Liver (tissue), 3 donors: ENCODE results near the gene PDCD2L.

Experiments
- EGR1 ChIP-seq, 2 donors: IDR thresholded peaks; 2 replicates each; pipeline ENCODE4 v1.6.1; 2016 to 2018; ENCODE audit warnings: antibody characterized with exemption in 2 of 2, low read depth in 2 of 2
- GABPA ChIP-seq, 2 donors: IDR thresholded peaks in 1 of 2; conservative IDR thresholded peaks in 1 of 2; 2 replicates each; pipeline ENCODE4 v1.6.1; 2016; ENCODE audit warnings: antibody characterized with exemption in 2 of 2, mild to moderate bottlenecking in 1 of 2, moderate library complexity in 1 of 2
- HNF4A ChIP-seq, 2 donors: conservative IDR thresholded peaks; 2 replicates each; pipeline ENCODE4 v1.6.1; 2016; ENCODE audit warnings: antibody characterized with exemption in 2 of 2, mild to moderate bottlenecking in 2 of 2
- JUND ChIP-seq, 2 donors: IDR thresholded peaks; 2 replicates each; pipeline ENCODE4 v1.6.1; 2016; ENCODE audit warnings: antibody characterized with exemption in 2 of 2
- RAD21 ChIP-seq, 2 donors: IDR thresholded peaks; 2 replicates each; pipeline ENCODE4 v1.6.1; 2016; ENCODE audit warnings: antibody characterized with exemption in 2 of 2, mild to moderate bottlenecking in 2 of 2
- RXRA ChIP-seq, 2 donors: IDR thresholded peaks; 2 replicates each; pipeline ENCODE4 v1.6.1; 2017 to 2018; ENCODE audit warnings: antibody characterized with exemption in 2 of 2, mild to moderate bottlenecking in 1 of 2
- SP1 ChIP-seq: IDR thresholded peaks from 2 replicates; pipeline ENCODE4 v1.6.1; 2018; ENCODE audit warnings: antibody characterized with exemption, mild to moderate bottlenecking
- TAF1 ChIP-seq: conservative IDR thresholded peaks from 2 replicates; pipeline ENCODE4 v1.6.1; 2016; ENCODE audit warnings: antibody characterized with exemption, mild to moderate bottlenecking
- YY1 ChIP-seq: IDR thresholded peaks from 2 replicates; pipeline ENCODE4 v1.6.1; 2016; ENCODE audit warnings: antibody characterized with exemption, mild to moderate bottlenecking
- TF ChIP-seq, protein P1 (sequence below): fragments of 150-350 bp; IDR thresholded peaks from 2 replicates; pipeline ENCODE4 v1.5.1; 2017; ENCODE audit warnings: improper control_type of control experiment, low read depth, low read length; ENCODE audit not compliant: missing input control
- TF ChIP-seq, protein P2 (sequence below): IDR thresholded peaks from 2 replicates; pipeline ENCODE4 v1.6.1; 2016; ENCODE audit warnings: antibody characterized with exemption
- TF ChIP-seq, protein P3 (sequence below): IDR thresholded peaks from 2 replicates; pipeline ENCODE4 v1.6.1; 2016; ENCODE audit warnings: antibody characterized with exemption, mild to moderate bottlenecking
- TF ChIP-seq, protein P4 (sequence below): IDR thresholded peaks from 2 replicates; pipeline ENCODE4 v1.6.1; 2016; ENCODE audit warnings: antibody characterized with exemption
- TF ChIP-seq, protein P5 (sequence below): IDR thresholded peaks from 2 replicates; pipeline ENCODE4 v1.6.1; 2016; ENCODE audit warnings: antibody characterized with exemption
- donor health status: healthy.
- donor health status: healthy.

DNA sequence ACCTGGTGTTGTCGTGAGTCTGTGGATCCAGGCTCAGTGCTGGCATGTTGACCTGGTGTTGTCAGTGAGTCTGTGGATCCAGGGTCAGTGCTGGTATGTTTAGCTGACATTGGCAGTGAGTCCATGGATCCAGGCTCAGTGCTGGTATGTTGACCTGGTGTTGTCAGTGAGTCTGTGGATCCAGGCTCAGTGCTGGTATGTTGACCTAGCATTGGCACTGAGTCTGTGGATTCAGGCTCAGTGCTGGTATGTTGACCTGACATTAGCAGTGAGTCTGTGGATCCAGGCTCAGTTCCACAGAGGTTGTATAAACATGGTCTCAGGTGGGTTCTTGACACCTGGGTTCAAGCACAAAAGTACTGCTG, 16.8 kb upstream of the PDCD2L start:
- no peak for TF ChIP-seq YY1
- TF ChIP-seq, protein P1, sequence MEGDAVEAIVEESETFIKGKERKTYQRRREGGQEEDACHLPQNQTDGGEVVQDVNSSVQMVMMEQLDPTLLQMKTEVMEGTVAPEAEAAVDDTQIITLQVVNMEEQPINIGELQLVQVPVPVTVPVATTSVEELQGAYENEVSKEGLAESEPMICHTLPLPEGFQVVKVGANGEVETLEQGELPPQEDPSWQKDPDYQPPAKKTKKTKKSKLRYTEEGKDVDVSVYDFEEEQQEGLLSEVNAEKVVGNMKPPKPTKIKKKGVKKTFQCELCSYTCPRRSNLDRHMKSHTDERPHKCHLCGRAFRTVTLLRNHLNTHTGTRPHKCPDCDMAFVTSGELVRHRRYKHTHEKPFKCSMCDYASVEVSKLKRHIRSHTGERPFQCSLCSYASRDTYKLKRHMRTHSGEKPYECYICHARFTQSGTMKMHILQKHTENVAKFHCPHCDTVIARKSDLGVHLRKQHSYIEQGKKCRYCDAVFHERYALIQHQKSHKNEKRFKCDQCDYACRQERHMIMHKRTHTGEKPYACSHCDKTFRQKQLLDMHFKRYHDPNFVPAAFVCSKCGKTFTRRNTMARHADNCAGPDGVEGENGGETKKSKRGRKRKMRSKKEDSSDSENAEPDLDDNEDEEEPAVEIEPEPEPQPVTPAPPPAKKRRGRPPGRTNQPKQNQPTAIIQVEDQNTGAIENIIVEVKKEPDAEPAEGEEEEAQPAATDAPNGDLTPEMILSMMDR = no peak
- TF ChIP-seq SP1 = no peak
- TF ChIP-seq, protein P2, sequence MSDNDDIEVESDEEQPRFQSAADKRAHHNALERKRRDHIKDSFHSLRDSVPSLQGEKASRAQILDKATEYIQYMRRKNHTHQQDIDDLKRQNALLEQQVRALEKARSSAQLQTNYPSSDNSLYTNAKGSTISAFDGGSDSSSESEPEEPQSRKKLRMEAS = no peak
- TF ChIP-seq RXRA (IDR thresholded peaks at IDR 0.05) = no peak
- no peak for TF ChIP-seq EGR1 (IDR thresholded peaks at IDR 0.05; ENCODE audit: low read depth in 2 of 2)
- TF ChIP-seq HNF4A (conservative IDR thresholded peaks at IDR 0.05) = no peak
- TF ChIP-seq, protein P3, sequence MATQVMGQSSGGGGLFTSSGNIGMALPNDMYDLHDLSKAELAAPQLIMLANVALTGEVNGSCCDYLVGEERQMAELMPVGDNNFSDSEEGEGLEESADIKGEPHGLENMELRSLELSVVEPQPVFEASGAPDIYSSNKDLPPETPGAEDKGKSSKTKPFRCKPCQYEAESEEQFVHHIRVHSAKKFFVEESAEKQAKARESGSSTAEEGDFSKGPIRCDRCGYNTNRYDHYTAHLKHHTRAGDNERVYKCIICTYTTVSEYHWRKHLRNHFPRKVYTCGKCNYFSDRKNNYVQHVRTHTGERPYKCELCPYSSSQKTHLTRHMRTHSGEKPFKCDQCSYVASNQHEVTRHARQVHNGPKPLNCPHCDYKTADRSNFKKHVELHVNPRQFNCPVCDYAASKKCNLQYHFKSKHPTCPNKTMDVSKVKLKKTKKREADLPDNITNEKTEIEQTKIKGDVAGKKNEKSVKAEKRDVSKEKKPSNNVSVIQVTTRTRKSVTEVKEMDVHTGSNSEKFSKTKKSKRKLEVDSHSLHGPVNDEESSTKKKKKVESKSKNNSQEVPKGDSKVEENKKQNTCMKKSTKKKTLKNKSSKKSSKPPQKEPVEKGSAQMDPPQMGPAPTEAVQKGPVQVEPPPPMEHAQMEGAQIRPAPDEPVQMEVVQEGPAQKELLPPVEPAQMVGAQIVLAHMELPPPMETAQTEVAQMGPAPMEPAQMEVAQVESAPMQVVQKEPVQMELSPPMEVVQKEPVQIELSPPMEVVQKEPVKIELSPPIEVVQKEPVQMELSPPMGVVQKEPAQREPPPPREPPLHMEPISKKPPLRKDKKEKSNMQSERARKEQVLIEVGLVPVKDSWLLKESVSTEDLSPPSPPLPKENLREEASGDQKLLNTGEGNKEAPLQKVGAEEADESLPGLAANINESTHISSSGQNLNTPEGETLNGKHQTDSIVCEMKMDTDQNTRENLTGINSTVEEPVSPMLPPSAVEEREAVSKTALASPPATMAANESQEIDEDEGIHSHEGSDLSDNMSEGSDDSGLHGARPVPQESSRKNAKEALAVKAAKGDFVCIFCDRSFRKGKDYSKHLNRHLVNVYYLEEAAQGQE = no peak
- no peak for TF ChIP-seq TAF1
- no peak for TF ChIP-seq RAD21 (IDR thresholded peaks at IDR 0.05)
- no peak for TF ChIP-seq JUND (IDR thresholded peaks at IDR 0.05)
- no peak for TF ChIP-seq GABPA (IDR thresholded peaks at IDR 0.05 in 1 of 2, conservative IDR thresholded peaks at IDR 0.05 in 1 of 2)
- TF ChIP-seq, protein P4, sequence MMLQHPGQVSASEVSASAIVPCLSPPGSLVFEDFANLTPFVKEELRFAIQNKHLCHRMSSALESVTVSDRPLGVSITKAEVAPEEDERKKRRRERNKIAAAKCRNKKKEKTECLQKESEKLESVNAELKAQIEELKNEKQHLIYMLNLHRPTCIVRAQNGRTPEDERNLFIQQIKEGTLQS = no peak
- TF ChIP-seq, protein P5, sequence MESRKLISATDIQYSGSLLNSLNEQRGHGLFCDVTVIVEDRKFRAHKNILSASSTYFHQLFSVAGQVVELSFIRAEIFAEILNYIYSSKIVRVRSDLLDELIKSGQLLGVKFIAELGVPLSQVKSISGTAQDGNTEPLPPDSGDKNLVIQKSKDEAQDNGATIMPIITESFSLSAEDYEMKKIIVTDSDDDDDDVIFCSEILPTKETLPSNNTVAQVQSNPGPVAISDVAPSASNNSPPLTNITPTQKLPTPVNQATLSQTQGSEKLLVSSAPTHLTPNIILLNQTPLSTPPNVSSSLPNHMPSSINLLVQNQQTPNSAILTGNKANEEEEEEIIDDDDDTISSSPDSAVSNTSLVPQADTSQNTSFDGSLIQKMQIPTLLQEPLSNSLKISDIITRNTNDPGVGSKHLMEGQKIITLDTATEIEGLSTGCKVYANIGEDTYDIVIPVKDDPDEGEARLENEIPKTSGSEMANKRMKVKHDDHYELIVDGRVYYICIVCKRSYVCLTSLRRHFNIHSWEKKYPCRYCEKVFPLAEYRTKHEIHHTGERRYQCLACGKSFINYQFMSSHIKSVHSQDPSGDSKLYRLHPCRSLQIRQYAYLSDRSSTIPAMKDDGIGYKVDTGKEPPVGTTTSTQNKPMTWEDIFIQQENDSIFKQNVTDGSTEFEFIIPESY = no peak
